GM12872 (cell line): ENCODE data around the gene ADARB2.

Experiments
- TF ChIP-seq, protein P1 (sequence below): IDR thresholded peaks from 3 replicates; pipeline ENCODE4 v1.5.1; 2011; ENCODE audit warnings: low read depth, mild to moderate bottlenecking, low read length, moderate library complexity; ENCODE audit not compliant: insufficient read depth

The ADARB2 gene

DNA sequence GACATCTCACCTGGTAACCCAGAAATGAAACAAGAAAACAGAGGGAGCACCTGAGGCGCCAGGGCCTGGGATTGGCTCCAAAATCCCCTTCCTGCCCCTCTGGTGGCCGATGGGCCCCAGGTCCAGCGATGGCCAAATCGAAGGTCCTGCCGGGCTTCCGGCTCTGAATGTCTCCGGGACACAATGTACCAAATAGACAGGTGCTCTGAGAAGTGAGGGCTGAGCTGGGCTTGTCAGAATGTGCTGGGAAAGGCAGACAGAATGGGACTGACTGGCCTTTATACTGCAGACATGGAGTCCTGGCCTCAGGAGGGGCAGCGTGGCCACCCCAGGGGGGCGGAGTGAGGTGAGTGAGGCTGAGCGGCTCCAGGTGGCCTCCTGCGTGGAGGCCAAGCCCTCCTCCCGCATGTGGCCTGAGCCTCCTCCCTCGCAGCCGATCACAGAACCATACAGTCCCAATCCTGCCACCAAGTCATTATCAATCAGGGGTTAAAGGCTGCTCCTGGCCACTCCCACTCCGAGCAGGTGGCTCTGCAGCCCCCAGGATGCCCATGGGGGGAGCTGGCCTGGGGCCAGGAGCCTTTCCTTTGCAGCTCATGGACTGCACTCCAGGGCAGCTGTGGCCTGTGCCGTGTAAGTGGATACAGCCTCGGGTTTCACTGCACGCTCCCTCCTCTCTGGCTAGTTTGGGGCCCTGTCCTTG lies 185.5 kb downstream of the ADARB2 start:
- TF ChIP-seq, protein P1, sequence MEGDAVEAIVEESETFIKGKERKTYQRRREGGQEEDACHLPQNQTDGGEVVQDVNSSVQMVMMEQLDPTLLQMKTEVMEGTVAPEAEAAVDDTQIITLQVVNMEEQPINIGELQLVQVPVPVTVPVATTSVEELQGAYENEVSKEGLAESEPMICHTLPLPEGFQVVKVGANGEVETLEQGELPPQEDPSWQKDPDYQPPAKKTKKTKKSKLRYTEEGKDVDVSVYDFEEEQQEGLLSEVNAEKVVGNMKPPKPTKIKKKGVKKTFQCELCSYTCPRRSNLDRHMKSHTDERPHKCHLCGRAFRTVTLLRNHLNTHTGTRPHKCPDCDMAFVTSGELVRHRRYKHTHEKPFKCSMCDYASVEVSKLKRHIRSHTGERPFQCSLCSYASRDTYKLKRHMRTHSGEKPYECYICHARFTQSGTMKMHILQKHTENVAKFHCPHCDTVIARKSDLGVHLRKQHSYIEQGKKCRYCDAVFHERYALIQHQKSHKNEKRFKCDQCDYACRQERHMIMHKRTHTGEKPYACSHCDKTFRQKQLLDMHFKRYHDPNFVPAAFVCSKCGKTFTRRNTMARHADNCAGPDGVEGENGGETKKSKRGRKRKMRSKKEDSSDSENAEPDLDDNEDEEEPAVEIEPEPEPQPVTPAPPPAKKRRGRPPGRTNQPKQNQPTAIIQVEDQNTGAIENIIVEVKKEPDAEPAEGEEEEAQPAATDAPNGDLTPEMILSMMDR = no peak

DNA sequence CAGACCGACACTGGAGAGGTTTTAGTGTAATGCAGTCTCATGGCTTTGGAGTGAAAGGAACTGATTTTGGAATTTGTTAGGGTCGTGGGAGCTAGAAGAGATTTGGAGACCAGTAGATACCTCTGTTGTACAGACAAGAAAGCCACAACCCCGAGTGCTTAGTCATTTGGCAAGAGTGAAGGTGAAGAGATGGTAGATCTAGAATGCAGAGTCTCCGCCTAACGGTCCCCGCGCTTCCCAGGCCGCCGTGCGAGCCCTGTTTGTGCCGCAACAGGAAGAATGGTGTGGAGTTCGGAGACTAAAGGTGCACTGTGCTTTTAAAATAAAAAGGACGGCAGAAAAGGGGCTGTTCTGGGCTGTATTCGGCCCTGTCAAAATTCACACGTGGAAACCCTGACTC lies 186.7 kb downstream of the ADARB2 start:
- TF ChIP-seq, protein P1 = no peak

DNA sequence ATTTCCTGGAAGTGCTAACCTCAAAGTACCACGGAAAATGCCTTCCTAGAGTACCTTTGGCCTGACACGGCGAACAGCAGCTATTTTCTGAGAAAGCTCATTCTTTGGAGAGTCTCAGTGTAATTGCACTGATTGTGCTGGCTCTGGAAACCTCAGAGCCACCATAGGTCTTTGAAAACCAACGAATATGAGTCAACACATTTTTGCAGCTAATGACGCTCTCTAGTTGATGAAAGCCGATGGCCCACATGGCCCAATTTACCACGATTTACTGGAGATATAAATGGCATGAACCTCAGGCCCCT lies 187.1 kb downstream of the ADARB2 start:
- TF ChIP-seq, protein P1 = no peak

DNA sequence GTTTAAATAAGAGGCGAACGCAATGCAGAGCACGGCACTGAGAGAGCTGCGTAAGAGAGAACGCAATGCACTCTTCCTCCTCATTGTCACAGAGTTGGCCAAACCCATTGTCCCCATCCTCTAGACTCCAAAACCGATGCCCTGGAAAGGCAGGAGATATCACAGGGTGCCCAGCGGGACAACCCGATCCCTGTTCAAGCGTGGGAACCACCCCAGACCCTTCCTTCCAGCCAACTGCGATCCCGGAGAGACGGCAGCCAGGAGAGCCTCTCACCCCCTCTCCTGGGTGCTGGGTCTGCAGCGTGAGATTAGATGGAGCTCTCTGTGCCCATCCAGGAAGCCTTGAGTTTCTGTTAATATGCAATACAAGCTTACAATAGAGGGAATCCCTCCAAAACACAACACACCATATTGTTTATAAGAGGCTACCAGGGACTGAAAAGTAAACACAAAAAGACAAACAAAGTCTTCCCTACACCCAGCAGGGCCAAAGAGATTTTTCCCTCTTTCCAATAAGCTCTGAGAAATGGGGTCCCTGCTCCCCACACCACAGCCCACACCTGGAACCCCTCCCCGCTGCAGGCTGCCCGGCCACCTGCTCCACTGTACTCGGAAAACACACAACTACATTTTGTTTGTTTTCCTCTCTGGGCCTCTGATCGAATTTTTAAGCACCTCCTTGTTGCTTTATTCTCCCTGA lies 187.6 kb downstream of the ADARB2 start:
- TF ChIP-seq, protein P1 = no peak

DNA sequence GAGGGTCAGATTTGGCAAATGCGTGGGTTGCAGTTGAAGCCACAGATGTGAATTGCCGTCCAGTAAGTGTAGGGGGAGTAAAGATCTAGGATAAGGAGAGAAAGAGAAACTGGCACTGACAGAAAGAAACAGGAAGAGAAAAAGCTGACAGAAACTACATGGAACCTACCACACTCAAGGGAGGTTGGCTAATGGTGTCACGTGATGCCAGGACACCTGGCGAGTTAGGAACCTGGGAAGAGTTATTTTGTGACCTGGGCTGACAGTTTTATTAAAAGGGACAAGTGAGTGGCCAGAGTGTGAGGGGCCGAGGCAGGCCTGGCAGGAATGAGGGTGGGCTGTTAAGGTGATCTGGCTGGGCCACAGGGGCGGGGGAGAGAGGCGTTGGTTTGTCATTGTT lies 188.7 kb downstream of the ADARB2 start:
- TF ChIP-seq, protein P1 = 0 out of 3 replicates have a peak, but pooled peaks have one; percentile 3

DNA sequence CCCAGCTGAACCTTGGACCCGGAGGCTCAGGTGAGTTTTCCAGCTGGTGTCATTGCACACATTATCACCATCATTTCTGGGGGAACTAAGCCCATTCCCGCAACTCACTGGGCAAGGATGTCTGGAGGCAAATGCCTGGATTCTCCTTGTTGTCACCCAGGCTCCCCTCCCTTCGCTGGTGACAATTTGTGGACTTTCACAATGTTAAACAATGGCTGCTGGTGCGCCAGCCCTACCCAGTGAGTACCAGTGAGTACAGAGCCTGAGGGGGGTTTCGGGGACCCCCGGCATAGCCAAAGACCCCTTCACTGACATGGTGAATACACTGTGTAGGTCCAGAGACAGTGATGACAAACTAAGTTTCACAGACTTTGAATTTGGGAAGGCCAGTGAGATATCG lies 189.2 kb downstream of the ADARB2 start:
- TF ChIP-seq, protein P1 = no peak

DNA sequence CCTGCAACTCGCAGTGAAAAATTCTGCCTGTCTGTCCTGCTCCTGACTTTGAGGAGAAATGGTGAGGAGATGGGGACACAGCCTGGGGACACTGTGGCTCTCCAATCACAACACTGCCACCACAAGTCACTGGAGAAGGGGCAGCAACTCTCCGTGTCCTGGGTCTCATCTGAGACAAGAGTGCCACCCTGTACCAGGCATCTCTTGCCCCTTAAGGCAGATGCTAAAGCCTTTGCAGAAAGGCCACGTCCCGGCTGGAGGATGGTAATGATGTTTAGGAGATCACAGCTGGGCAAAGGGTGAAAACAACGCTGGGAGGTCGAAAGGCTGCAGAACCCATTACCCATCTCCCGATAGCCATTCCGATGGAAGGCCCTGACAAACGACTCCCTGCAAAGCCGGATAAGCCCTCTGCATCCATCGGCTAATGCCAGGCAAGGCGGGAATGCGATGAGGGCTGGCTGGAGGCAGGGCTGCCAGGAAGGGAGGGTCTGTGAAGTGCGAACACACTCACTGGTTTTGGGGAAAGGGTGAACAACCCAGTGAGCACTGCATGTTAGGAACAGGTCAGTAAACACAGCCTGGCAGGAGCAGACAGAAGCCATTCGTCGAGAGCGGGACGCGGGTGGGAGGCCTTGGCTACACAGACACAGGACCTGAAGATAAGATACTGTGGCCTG lies 190.8 kb downstream of the ADARB2 start:
- TF ChIP-seq, protein P1 = no peak
